ENCODE data around the gene MYBBP1A. TPM values are rescaled to one million over a fixed set of nuclear protein-coding genes. Genes with fewer than 3 reads are reported as not detected.
"Not testable (repeated sequence)": the region's sequence is repeated elsewhere in the genome, so short reads cannot be mapped to it uniquely, and the experiment has no call there.

Gene MYBBP1A
- total RNA-seq, 1 donor from 2014 or later = 47.9 TPM

DNA sequence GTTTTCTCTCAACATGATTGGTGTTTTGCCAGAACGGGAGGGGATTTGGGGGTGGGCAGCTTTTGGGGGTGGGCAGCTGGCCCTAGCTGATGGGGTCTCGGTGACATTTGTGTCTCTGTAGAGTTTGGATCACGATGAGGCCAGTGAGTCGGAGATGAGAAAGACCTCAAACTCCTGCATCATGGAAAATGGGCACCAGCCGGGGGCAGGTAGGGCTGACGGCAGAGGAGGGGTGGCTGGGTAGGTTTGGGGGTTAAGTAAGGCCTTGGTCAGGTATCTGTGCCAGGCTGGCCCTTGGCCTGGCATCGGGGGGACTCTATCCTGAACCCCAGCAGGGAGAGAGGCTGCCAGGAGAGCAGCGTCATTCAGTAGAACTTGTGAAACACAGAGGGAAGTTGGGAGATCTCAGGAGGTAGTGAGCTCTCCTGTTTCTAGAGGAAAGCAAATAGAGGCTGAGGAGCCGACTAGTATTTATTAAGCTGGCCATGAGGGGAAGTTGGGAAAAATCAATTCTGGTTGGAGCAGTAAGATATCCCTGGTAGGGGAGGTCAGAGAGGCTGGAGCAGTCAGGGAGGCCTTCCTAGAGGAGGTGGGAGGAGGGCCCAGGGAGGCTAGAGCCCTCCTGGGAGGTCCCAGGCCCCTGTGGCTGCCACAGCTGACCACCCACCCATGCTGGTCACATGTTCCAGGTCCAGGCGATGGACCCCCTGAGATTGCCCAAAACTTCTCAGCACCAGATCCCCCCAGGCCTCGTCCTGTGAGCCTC, 37.2 kb upstream of the MYBBP1A start:
- no peak for DNase-seq (ENCODE audit: extremely low spot score, unreplicated experiment)
- Mint-ChIP-seq H3K36me3 (ENCODE audit: unreplicated experiment) (no peaks in the 10 kb centered on the region), H3K27ac (ENCODE audit: unreplicated experiment) (no peak overlapping the region), H3K4me3 (ENCODE audit: unreplicated experiment) (no peak overlapping the region), H3K4me1 (ENCODE audit: unreplicated experiment) (peaks cover 10% of the 10 kb centered on the region), H3K9me3 (ENCODE audit: unreplicated experiment) (no peaks in the 10 kb centered on the region), H3K27me3 (ENCODE audit: unreplicated experiment) (peaks cover 18% of the 10 kb centered on the region)
- TF ChIP-seq, protein P1, sequence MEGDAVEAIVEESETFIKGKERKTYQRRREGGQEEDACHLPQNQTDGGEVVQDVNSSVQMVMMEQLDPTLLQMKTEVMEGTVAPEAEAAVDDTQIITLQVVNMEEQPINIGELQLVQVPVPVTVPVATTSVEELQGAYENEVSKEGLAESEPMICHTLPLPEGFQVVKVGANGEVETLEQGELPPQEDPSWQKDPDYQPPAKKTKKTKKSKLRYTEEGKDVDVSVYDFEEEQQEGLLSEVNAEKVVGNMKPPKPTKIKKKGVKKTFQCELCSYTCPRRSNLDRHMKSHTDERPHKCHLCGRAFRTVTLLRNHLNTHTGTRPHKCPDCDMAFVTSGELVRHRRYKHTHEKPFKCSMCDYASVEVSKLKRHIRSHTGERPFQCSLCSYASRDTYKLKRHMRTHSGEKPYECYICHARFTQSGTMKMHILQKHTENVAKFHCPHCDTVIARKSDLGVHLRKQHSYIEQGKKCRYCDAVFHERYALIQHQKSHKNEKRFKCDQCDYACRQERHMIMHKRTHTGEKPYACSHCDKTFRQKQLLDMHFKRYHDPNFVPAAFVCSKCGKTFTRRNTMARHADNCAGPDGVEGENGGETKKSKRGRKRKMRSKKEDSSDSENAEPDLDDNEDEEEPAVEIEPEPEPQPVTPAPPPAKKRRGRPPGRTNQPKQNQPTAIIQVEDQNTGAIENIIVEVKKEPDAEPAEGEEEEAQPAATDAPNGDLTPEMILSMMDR (IDR thresholded peaks at IDR 0.05) = no peak

DNA sequence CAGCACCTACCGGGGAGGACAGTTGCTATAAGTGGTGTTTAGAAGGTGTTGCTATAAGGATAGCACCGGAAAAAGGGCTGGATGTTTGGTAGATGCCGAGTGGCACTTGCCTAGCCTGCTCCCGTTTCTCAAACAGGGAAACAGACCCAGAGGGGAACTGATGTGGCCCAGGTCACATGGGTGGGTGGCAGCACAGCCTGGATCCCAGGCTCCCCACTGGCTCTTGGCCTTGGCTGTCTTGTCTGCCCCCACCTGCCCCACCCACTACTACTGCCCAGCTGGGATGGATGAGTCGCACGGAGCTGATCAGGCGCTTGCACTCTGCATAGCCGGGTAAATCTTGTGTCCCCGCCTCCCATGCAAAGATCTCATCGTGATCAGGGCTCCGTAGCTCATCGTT, 36.3 kb upstream of the MYBBP1A start:
- Mint-ChIP-seq H3K27me3 (ENCODE audit: unreplicated experiment) (peaks cover 25% of the 10 kb centered on the region), H3K4me3 (ENCODE audit: unreplicated experiment) (no peak overlapping the region), H3K9me3 (ENCODE audit: unreplicated experiment) (no peaks in the 10 kb centered on the region), H3K36me3 (ENCODE audit: unreplicated experiment) (no peaks in the 10 kb centered on the region), H3K27ac (ENCODE audit: unreplicated experiment) (no peak overlapping the region), H3K4me1 (ENCODE audit: unreplicated experiment) (peaks cover 11% of the 10 kb centered on the region)
- no peak for DNase-seq (ENCODE audit: extremely low spot score, unreplicated experiment)
- TF ChIP-seq, protein P1 (IDR thresholded peaks at IDR 0.05) = no peak

DNA sequence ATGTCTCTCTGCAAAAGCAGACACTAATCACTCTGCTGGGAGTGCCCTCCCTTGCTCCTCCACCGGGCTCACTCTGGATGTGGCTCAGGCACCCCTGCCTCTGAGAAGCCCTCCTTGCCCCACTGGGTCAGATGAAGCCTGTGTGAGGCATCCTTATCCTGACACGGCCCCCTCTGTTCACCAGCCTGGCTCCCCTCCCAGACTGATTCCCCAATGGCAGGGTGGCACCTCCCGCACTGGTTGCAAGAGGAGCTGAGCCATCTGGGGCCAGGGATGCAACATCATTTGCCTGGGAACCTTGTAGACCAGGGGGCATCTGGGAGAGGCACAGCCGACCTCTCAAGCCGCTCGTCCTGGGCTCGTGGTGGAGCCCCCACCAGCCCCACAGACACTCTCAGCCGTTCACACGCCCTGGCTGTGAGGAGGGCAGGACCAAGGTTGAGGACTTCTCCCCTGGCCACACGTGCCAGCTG, 35.8 kb upstream of the MYBBP1A start:
- Mint-ChIP-seq H3K36me3 (ENCODE audit: unreplicated experiment) (no peaks in the 10 kb centered on the region), H3K4me3 (ENCODE audit: unreplicated experiment) (no peak overlapping the region), H3K4me1 (ENCODE audit: unreplicated experiment) (peaks cover 13% of the 10 kb centered on the region), H3K27ac (ENCODE audit: unreplicated experiment) (no peak overlapping the region), H3K27me3 (ENCODE audit: unreplicated experiment) (peaks cover 30% of the 10 kb centered on the region), H3K9me3 (ENCODE audit: unreplicated experiment) (no peaks in the 10 kb centered on the region)
- TF ChIP-seq, protein P1 (IDR thresholded peaks at IDR 0.05) = no peak
- DNase-seq (ENCODE audit: extremely low spot score, unreplicated experiment) = no peak

DNA sequence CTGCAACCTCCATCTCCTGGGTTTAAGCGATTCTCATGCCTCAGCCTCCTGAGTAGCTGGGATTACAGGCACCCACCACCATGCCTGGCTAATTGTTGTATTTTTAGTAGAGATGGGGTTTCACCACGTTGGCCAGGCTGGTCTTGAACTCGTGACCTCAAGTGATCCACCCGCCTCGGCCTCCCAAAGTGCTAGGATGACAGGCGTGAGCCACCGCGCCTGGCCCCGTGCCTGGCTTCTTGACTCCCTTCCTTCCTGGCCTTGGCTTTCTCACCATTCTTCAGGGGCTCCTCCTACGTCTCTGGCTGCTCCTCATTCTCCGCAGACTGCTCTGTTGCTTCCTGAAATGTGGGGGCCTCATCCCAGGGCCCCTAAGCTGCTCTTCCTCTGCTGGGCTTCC, 34.9 kb upstream of the MYBBP1A start:
- Mint-ChIP-seq H3K27me3 (ENCODE audit: unreplicated experiment) (peaks cover 38% of the 10 kb centered on the region), H3K4me1 (ENCODE audit: unreplicated experiment) (peaks cover 16% of the 10 kb centered on the region)
- DNase-seq (ENCODE audit: extremely low spot score, unreplicated experiment); H3K36me3 Mint-ChIP-seq (ENCODE audit: unreplicated experiment); H3K27ac Mint-ChIP-seq (ENCODE audit: unreplicated experiment); H3K9me3 Mint-ChIP-seq (ENCODE audit: unreplicated experiment); H3K4me3 Mint-ChIP-seq (ENCODE audit: unreplicated experiment): not testable (repeated sequence)

DNA sequence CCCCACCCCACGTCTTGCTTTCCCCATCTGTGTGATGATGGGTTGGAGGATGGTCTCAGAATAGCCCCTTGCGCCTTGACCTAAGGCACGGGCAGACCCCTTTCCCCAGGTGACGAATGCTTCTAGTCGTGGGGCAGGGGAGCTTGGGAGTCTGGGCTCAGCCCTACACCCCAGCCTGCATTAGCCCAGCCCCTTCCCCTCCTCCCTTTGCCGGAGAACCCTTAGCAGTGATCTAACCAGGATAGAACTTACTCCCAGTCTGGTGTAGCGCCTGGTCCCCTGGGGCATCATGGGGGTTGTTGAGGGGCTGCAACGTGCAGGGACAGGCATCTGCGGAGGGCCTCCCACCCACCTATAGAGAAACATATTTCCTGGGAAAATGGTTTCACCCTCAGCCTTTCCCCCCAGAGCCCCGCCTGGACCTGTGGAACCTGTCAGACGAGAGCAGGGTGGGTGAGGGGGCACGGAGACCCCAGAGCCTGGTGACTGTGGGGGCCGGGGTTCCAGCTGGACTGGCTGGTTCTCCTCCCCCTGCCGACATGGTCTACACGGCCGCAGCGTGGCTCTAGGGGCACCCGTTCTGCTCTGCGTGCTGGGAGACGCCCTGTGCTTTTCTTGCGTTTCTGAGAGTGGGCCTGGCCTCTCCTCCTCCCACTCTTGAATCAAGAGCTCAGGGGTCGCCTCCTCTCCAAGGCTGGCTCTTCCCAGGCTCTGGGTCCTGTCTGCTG, 33.9 kb upstream of the MYBBP1A start:
- Mint-ChIP-seq H3K4me3 (ENCODE audit: unreplicated experiment) (no peak overlapping the region), H3K4me1 (ENCODE audit: unreplicated experiment) (peaks cover 17% of the 10 kb centered on the region), H3K27ac (ENCODE audit: unreplicated experiment) (no peak overlapping the region), H3K27me3 (ENCODE audit: unreplicated experiment) (peaks cover 38% of the 10 kb centered on the region), H3K9me3 (ENCODE audit: unreplicated experiment) (no peaks in the 10 kb centered on the region), H3K36me3 (ENCODE audit: unreplicated experiment) (no peaks in the 10 kb centered on the region)
- TF ChIP-seq, protein P1 (IDR thresholded peaks at IDR 0.05) = no peak
- no peak for DNase-seq (ENCODE audit: extremely low spot score, unreplicated experiment)
